ENCODE measurements around the gene TEX261.

Gene TEX261

GRCh38 chr2:70992945-70993853 is 1.5 kb downstream of the TEX261 start:
- Mint-ChIP-seq H3K27ac (peak overlapping the region; percentile 91), H3K4me3 (peak overlapping the region; percentile 90), H3K4me1 (ENCODE audit: low read depth) (peaks cover 47% of the 10 kb centered on the region), H3K9me3 (no peaks in the 10 kb centered on the region), H3K36me3 (ENCODE audit: low read depth) (peaks cover 58% of the 10 kb centered on the region), H3K27me3 (no peaks in the 10 kb centered on the region)
- intact Hi-C loops (cut with micrococcal nuclease), result no loop called here

- peaks cover 72% of the 10 kb centered on the region for H3K36me3 Mint-ChIP-seq (ENCODE audit: low read depth)
- no peaks in the 10 kb centered on the region for H3K27me3 Mint-ChIP-seq
- no peaks in the 10 kb centered on the region for H3K9me3 Mint-ChIP-seq
- intact Hi-C loops (cut with micrococcal nuclease), result no loop called here
- H3K4me1 Mint-ChIP-seq (ENCODE audit: low read depth), result peaks cover 51% of the 10 kb centered on the region
- no peak overlapping the region for H3K27ac Mint-ChIP-seq
- H3K4me3 Mint-ChIP-seq, result no peak overlapping the region
Measured at GRCh38 chr2:70991742-70992141, 2.9 kb downstream of the TEX261 start.

- H3K9me3 Mint-ChIP-seq, result no peaks in the 10 kb centered on the region
- no peaks in the 10 kb centered on the region for H3K27me3 Mint-ChIP-seq
- H3K4me1 Mint-ChIP-seq (ENCODE audit: low read depth), result peaks cover 57% of the 10 kb centered on the region
- intact Hi-C loops (cut with micrococcal nuclease), result no loop called here
- H3K4me3 Mint-ChIP-seq, result no peak overlapping the region
- H3K36me3 Mint-ChIP-seq (ENCODE audit: low read depth), result peaks cover 78% of the 10 kb centered on the region
- H3K27ac Mint-ChIP-seq, result no peak overlapping the region
Measured at GRCh38 chr2:70991142-70991541, 3.5 kb downstream of the TEX261 start.

- Mint-ChIP-seq H3K4me3 (no peak overlapping the region), H3K4me1 (ENCODE audit: low read depth) (peaks cover 57% of the 10 kb centered on the region), H3K27me3 (no peaks in the 10 kb centered on the region), H3K36me3 (ENCODE audit: low read depth) (peaks cover 86% of the 10 kb centered on the region), H3K27ac (no peak overlapping the region), H3K9me3 (no peaks in the 10 kb centered on the region)
- intact Hi-C loops (cut with micrococcal nuclease), result no loop called here
Measured at GRCh38 chr2:70990216-70990615, 4.5 kb downstream of the TEX261 start.

GRCh38 chr2:70988726-70989648 is 5.7 kb downstream of the TEX261 start:
- no peak overlapping the region for H3K4me3 Mint-ChIP-seq
- H3K36me3 Mint-ChIP-seq (ENCODE audit: low read depth), result peaks cover 88% of the 10 kb centered on the region
- peaks cover 63% of the 10 kb centered on the region for H3K4me1 Mint-ChIP-seq (ENCODE audit: low read depth)
- intact Hi-C loops (cut with micrococcal nuclease), result loop anchor here (5.0 kb wide), 1 partner anchor 83 kb away; no protein-coding TSS in a partner anchor
- H3K9me3 Mint-ChIP-seq, result no peaks in the 10 kb centered on the region
- H3K27me3 Mint-ChIP-seq, result peaks cover 3% of the 10 kb centered on the region
- no peak overlapping the region for H3K27ac Mint-ChIP-seq

- peaks cover 90% of the 10 kb centered on the region for H3K36me3 Mint-ChIP-seq (ENCODE audit: low read depth)
- H3K4me3 Mint-ChIP-seq, result no peak overlapping the region
- peaks cover 3% of the 10 kb centered on the region for H3K27me3 Mint-ChIP-seq
- H3K4me1 Mint-ChIP-seq (ENCODE audit: low read depth), result peaks cover 62% of the 10 kb centered on the region
- H3K27ac Mint-ChIP-seq, result no peak overlapping the region
- intact Hi-C loops (cut with micrococcal nuclease), result loop anchor here (5.0 kb wide), 1 partner anchor 84 kb away; no protein-coding TSS in a partner anchor
- H3K9me3 Mint-ChIP-seq, result no peaks in the 10 kb centered on the region
Measured at GRCh38 chr2:70988151-70988550, 6.5 kb downstream of the TEX261 start.

- peaks cover 3% of the 10 kb centered on the region for H3K27me3 Mint-ChIP-seq
- H3K27ac Mint-ChIP-seq, result no peak overlapping the region
- H3K36me3 Mint-ChIP-seq (ENCODE audit: low read depth), result peaks cover 87% of the 10 kb centered on the region
- H3K4me1 Mint-ChIP-seq (ENCODE audit: low read depth), result peaks cover 56% of the 10 kb centered on the region
- intact Hi-C loops (cut with micrococcal nuclease), result loop anchor here (5.0 kb wide), 1 partner anchor 85 kb away; no protein-coding TSS in a partner anchor
- H3K9me3 Mint-ChIP-seq, result no peaks in the 10 kb centered on the region
- no peak overlapping the region for H3K4me3 Mint-ChIP-seq
Measured at GRCh38 chr2:70987386-70987785, 7.3 kb downstream of the TEX261 start.

- H3K27me3 Mint-ChIP-seq, result peaks cover 3% of the 10 kb centered on the region
- intact Hi-C loops (cut with micrococcal nuclease), result loop anchor here (5.0 kb wide), 1 partner anchor 86 kb away; no protein-coding TSS in a partner anchor
- peaks cover 80% of the 10 kb centered on the region for H3K36me3 Mint-ChIP-seq (ENCODE audit: low read depth)
Measured at GRCh38 chr2:70986499-70987189, 8.0 kb downstream of the TEX261 start.

GRCh38 chr2:70985956-70986355 is 8.7 kb downstream of the TEX261 start:
- Mint-ChIP-seq H3K9me3 (no peaks in the 10 kb centered on the region), H3K4me3 (no peak overlapping the region), H3K27ac (no peak overlapping the region), H3K36me3 (ENCODE audit: low read depth) (peaks cover 78% of the 10 kb centered on the region), H3K27me3 (peaks cover 3% of the 10 kb centered on the region), H3K4me1 (ENCODE audit: low read depth) (peaks cover 44% of the 10 kb centered on the region)
- intact Hi-C loops (cut with micrococcal nuclease), result loop anchor here (5.0 kb wide), 1 partner anchor 86 kb away; no protein-coding TSS in a partner anchor

More at GRCh38 chr2:70986499-70987189, 8.0 kb downstream of the TEX261 start:
- H3K9me3 Mint-ChIP-seq, result no peaks in the 10 kb centered on the region
- H3K4me3 Mint-ChIP-seq, result no peak overlapping the region
- peaks cover 51% of the 10 kb centered on the region for H3K4me1 Mint-ChIP-seq (ENCODE audit: low read depth)
- no peak overlapping the region for H3K27ac Mint-ChIP-seq

GRCh38 chr2:70985283-70985688 is 9.4 kb downstream of the TEX261 start:
- no peaks in the 10 kb centered on the region for H3K9me3 Mint-ChIP-seq
- no peak overlapping the region for H3K4me3 Mint-ChIP-seq
- H3K27ac Mint-ChIP-seq, result no peak overlapping the region
- peaks cover 39% of the 10 kb centered on the region for H3K4me1 Mint-ChIP-seq (ENCODE audit: low read depth)
- H3K36me3 Mint-ChIP-seq (ENCODE audit: low read depth), result peaks cover 73% of the 10 kb centered on the region
- peaks cover 3% of the 10 kb centered on the region for H3K27me3 Mint-ChIP-seq
- intact Hi-C loops (cut with micrococcal nuclease), result loop anchor here (5.0 kb wide), 1 partner anchor 87 kb away; no protein-coding TSS in a partner anchor

- intact Hi-C loops (cut with micrococcal nuclease), result loop anchor here (5.0 kb wide), 1 partner anchor 88 kb away; no protein-coding TSS in a partner anchor
- H3K27me3 Mint-ChIP-seq, result peaks cover 4% of the 10 kb centered on the region
- H3K36me3 Mint-ChIP-seq (ENCODE audit: low read depth), result peaks cover 67% of the 10 kb centered on the region
- peaks cover 39% of the 10 kb centered on the region for H3K4me1 Mint-ChIP-seq (ENCODE audit: low read depth)
- no peak overlapping the region for H3K4me3 Mint-ChIP-seq
- no peak overlapping the region for H3K27ac Mint-ChIP-seq
- H3K9me3 Mint-ChIP-seq, result no peaks in the 10 kb centered on the region
Measured at GRCh38 chr2:70984576-70985282, 9.9 kb downstream of the TEX261 start.

- Mint-ChIP-seq H3K4me3 (no peak overlapping the region), H3K4me1 (ENCODE audit: low read depth) (peaks cover 39% of the 10 kb centered on the region), H3K27ac (no peak overlapping the region), H3K36me3 (ENCODE audit: low read depth) (peaks cover 62% of the 10 kb centered on the region), H3K27me3 (peaks cover 9% of the 10 kb centered on the region), H3K9me3 (no peaks in the 10 kb centered on the region)
- intact Hi-C loops (cut with micrococcal nuclease), result no loop called here
Measured at GRCh38 chr2:70984228-70984575, 10.5 kb downstream of the TEX261 start.

Data from dendritic cell treated with granulocyte-macrophage colony-stimulating factor and Interleukin-4, amounts not matched to agents 40 ng/mL and 50 ng/mL, for 4 days (primary cell).